Measurements from ENCODE around the gene AGFG2.
"Not testable (repeated sequence)": the region's sequence is repeated elsewhere in the genome, so short reads cannot be mapped to it uniquely, and the experiment has no call there.

Gene AGFG2

GRCh38 chr7:100553032-100553431 is 14.0 kb downstream of the AGFG2 start:
- no peak for DNase-seq

- no peak for DNase-seq
Measured at GRCh38 chr7:100555701-100556100, 16.7 kb downstream of the AGFG2 start.

DNA sequence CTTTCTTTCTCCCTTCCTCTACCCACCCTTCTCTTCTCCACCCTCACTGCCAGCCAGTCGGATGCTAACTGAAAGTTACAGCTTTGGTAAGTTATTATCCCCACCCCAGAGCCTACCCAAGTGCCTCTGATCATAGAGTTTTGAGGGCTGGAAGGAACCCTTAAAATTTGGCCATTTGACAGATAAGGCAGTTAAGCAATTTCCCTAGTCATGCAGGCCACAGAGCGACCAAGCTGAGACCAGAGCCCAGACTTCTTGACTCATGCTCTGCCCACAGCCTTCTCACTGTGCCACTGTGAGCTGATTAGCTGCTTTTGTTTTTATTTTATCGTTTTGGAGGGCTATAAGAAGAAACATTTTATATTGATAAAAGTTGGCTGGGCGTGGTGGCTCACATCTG is 17.5 kb downstream of the AGFG2 start:
- DNase-seq: no peak

DNA sequence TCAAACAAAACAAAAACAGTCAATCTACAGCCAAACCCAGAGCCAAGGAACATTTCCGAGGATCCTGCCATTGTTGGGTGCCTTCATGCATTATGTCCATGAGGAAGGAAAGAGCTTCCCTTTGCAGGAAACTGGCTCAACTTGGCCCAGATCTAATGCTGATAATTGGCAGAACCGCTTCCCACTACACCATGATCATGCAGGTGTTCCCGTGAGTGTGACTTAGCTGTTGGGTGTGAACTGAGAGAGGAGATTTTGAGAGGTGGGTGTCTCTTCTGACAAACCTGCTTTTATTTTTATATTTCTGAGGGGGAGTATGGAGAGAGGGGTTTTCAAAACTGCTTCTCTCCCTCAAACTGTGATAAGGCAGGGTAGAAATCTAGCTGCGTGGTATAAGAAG is 20.1 kb downstream of the AGFG2 start:
- DNase-seq: no peak

DNA sequence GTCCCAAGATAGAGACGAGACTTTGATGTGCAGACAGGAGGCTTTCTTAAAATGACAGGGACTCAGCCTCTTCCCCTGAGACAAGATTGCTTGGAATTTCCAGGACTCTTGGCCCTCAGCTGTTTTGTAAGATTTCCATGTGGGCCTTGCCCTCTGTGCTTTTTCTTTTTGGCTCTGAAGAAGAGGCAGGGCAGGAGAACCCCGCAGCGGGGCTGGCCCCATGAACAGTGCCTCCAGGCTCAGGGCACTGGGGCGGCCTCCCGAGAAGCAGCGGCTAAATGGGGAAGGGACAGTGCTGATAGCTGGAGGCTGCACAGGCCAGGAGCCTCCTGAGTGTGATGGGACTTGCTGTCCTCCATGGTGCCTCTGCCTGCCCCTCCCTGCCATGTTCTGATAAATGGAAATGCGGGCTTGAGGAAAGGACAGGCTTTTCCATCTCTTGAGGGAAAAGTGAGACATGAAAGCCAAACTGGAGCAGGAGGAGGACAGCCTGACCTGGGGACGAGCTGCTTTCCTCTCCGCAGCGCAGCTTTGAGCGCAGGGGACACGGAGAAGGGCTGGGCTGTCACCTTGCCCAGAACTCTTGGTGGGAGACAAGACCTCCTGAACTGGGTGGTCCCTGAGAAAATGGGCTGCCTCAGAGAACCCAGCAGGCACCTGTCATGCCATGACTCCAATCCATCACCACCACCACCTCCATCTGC is 22.6 kb downstream of the AGFG2 start:
- no peak for DNase-seq

GRCh38 chr7:100562195-100563099 is 23.4 kb downstream of the AGFG2 start:
- DNase-seq: no peak

- DNase-seq: no peak
Measured at GRCh38 chr7:100563100-100563564, 24.1 kb downstream of the AGFG2 start.

GRCh38 chr7:100563809-100564400 is 24.9 kb downstream of the AGFG2 start:
- peak; percentile 85 for DNase-seq

GRCh38 chr7:100564405-100564804 is 25.4 kb downstream of the AGFG2 start:
- DNase-seq: not testable (repeated sequence)

GRCh38 chr7:100565133-100565571 is 26.1 kb downstream of the AGFG2 start:
- no peak for DNase-seq

DNA sequence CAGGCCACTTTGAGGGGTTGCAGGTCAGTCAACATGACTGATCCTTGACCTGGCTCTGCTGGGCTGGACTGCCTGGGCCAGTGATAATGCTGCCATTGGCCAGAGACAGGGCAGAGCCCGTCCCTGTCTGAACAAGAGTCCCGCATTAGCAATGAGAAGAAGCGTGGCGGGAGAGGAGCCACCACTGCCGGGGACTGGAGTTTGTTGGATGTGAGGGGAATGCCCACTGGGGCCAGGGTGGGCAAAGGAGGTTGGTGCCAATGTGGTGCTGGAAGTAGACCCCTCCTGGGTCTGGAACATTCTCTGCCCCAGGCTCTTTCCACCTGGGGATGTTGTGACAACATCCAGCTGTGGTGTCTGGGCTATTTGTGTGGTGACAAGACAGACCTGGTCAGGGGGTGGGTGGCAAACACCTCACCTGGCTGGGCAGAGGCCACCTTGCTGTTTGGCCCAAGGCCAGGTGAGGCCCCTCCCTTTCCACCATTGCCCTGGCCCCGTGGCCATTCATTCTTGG is 27.1 kb downstream of the AGFG2 start:
- no peak for DNase-seq

- no peak for DNase-seq
Measured at GRCh38 chr7:100567031-100567730, 28.2 kb downstream of the AGFG2 start.

DNA sequence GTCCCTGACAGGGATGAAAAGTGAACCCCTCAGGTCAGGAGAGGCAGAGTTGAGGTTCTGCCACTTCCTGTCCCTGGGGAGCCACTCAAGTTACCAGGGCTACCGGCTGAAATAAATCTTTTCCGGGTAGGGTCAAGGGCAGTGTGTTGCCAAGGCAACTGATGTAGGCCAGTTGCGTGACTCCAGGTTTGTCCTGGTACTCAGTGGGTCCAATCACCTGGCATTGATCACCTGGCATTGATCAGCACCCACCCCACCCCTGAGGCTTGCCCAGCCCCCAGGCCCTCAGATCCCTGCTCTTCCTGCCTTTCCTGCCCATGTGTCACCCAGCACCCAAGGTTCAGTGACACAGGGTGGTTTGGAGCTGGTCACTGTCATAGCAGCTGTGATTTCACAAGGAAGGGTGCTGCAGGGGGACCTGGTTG is 28.8 kb downstream of the AGFG2 start:
- no peak for DNase-seq

GRCh38 chr7:100568176-100568895 is 29.3 kb downstream of the AGFG2 start:
- DNase-seq: no peak

- DNase-seq: peak; percentile 57
Measured at GRCh38 chr7:100568896-100569844, 30.2 kb downstream of the AGFG2 start.

GRCh38 chr7:100570954-100571828 is 32.2 kb downstream of the AGFG2 start:
- no peak for DNase-seq

- DNase-seq: no peak
Measured at GRCh38 chr7:100571829-100572116, 32.8 kb downstream of the AGFG2 start.

DNA sequence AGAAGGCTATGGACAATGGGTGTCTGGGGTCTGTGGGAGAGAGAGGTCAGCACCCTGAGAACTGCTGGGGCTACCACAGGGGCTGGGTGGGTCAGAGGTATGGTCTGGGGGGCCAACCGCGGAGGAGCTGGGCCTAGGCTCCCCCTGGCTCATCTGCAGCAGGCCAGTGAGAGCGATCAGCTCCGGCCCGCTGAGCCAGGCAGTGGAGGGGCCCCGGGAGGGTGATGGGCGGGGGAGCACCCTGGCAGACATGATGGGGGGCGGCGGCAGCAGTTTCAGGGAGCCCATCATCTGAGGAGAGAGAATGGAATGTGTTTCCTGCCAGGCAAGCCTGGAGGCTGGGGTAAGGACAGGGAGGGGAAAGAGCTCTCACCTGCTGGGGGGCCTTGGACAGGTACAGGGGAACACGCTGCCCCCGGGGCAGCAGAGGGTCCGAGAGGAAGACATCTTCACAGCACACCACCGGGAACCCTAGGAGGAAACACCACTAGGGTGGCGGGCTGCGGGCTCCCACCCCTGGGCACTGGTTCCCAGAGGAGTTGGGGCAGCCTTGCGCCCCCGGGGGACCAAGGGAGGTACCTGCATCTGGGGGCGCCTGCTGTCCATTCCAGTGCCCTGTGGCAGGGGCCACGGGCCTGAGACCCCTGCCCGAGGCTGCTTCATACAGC is 33.4 kb downstream of the AGFG2 start:
- DNase-seq: no peak

DNA sequence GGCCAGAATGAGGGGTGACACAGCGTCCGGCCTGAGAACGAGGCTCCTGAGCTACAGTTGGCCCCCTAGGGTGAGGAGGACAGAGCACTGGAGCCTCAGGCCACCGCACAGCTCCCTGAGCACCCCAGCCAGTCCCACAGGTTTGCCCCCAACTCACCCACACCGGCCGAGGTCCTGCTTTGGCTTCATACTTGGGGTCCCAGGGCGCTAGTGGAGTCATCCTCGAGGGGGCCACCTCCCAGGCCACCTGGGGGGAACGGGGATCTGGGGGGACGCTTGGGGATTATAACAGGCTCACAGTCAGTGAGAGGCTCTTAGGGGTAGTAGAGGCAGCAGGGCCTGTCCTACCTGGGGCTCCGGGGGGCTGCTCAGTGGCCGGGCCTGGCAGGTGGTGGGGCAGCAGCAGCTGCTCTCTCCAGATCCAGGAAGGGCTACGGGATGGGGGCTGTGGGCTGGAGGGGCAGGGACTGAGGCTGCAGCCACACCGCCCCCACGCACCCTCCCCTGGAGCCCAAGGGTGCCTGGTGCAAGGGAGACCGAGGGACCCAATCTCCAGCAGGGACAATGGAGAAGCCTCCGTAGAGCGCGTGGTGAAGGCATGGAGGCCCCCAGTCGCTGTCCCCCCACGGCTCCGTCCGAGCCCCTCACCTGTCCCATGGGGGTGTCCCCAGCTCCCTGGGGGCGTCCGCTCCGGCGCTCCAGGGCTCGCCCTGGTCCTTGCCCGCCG is 34.1 kb downstream of the AGFG2 start:
- no peak for DNase-seq

Measured in CD4-positive, alpha-beta T cell treated with Interleukin-12 subunit alpha and Interleukin-12 subunit beta, for 1 hour (primary cell).